Endometrial microvascular endothelial cells (primary cell): ENCODE measurements around the gene PSRC1. TPM values are rescaled to one million over a fixed set of nuclear protein-coding genes. Genes with fewer than 3 reads are reported as not detected.
"Not testable (repeated sequence)": the region's sequence is repeated elsewhere in the genome, so short reads cannot be mapped to it uniquely, and the experiment has no call there.

Source experiments
- in situ Hi-C: cut with HindIII; loops from 2 replicates; pipeline ENCODE4 v1.10.0; 2017; ENCODE audit warnings: low sequenced_read_pairs, low pct_unique_long_range_greater_than_20kb; ENCODE audit errors: inconsistent ontology term
- total RNA-seq: library from RNA; depleted of rRNA; stranded (reverse); fragments of >200 nt; gene quantifications from one replicate; pipeline ENCODE4 v1.2.3, GENCODE V29; 2015; ENCODE audit errors: inconsistent ontology term

Gene PSRC1
- total RNA-seq, 1 donor from 2014 or later, result 23.8 TPM

GRCh38 chr1:109298666-109299557 lies 16.0 kb upstream of the PSRC1 start:
- in situ Hi-C loops, result no loop called here

GRCh38 chr1:109296782-109297181 lies 13.8 kb upstream of the PSRC1 start:
- in situ Hi-C loops, result no loop called here

GRCh38 chr1:109295712-109296415 lies 12.9 kb upstream of the PSRC1 start:
- in situ Hi-C loops, result no loop called here

- in situ Hi-C loops, result no loop called here
Measured at GRCh38 chr1:109294481-109294880, 11.5 kb upstream of the PSRC1 start.

- in situ Hi-C loops, result no loop called here
Measured at GRCh38 chr1:109293026-109293425, 10.1 kb upstream of the PSRC1 start.

- in situ Hi-C loops, result no loop called here
Measured at GRCh38 chr1:109292364-109292763, 9.4 kb upstream of the PSRC1 start.

GRCh38 chr1:109290998-109291397 lies 8.1 kb upstream of the PSRC1 start:
- in situ Hi-C loops, result no loop called here

GRCh38 chr1:109290137-109290536 lies 7.2 kb upstream of the PSRC1 start:
- in situ Hi-C loops, result no loop called here

- in situ Hi-C loops, result not testable (repeated sequence)
Measured at GRCh38 chr1:109286762-109287161, 3.8 kb upstream of the PSRC1 start.

GRCh38 chr1:109283748-109284600 lies 1.0 kb upstream of the PSRC1 start:
- in situ Hi-C loops, result no loop called here

- in situ Hi-C loops, result no loop called here
Measured at GRCh38 chr1:109282497-109282951, 421 bp downstream of the PSRC1 start.

GRCh38 chr1:109281680-109282496 lies 1.1 kb downstream of the PSRC1 start:
- in situ Hi-C loops, result no loop called here

- in situ Hi-C loops, result no loop called here
Measured at GRCh38 chr1:109280862-109281261, 2.1 kb downstream of the PSRC1 start.

GRCh38 chr1:109279615-109280278 lies 3.2 kb downstream of the PSRC1 start:
- in situ Hi-C loops, result no loop called here

- in situ Hi-C loops, result no loop called here
Measured at GRCh38 chr1:109277434-109278204, 5.3 kb downstream of the PSRC1 start.

GRCh38 chr1:109275706-109276345 lies 7.1 kb downstream of the PSRC1 start:
- in situ Hi-C loops, result no loop called here
